IPS-18a (cell line): ENCODE data around the gene PTPN12.
"Not testable (repeated sequence)": the region's sequence is repeated elsewhere in the genome, so short reads cannot be mapped to it uniquely, and the experiment has no call there.

Experiments used
- H3K27ac ChIP-seq: one replicate; pipeline ENCODE4 v1.5.1; 2013; ENCODE audit warnings: low read length
- H3K27me3 ChIP-seq: one replicate; pipeline ENCODE4 v1.6.1; 2013; ENCODE audit warnings: mild to moderate bottlenecking, low read length; ENCODE audit not compliant: control insufficient read depth, insufficient read depth
- H3K36me3 ChIP-seq: one replicate; pipeline ENCODE4 v1.6.1; 2013; ENCODE audit warnings: low read depth, low read length; ENCODE audit not compliant: control insufficient read depth
- H3K4me1 ChIP-seq: one replicate; pipeline ENCODE4 v1.6.1; 2013; ENCODE audit warnings: low read depth, low read length; ENCODE audit not compliant: control insufficient read depth
- H3K4me3 ChIP-seq: one replicate; pipeline ENCODE4 v1.5.1; 2013; ENCODE audit warnings: low read length
- H3K9ac ChIP-seq: one replicate; pipeline ENCODE4 v1.6.1; 2013; ENCODE audit warnings: mild to moderate bottlenecking, low read length, moderate library complexity
- H3K9me3 ChIP-seq: one replicate; pipeline ENCODE4 v1.6.1; 2013; ENCODE audit warnings: low read depth, low read length; ENCODE audit not compliant: control insufficient read depth

PTPN12 gene

DNA sequence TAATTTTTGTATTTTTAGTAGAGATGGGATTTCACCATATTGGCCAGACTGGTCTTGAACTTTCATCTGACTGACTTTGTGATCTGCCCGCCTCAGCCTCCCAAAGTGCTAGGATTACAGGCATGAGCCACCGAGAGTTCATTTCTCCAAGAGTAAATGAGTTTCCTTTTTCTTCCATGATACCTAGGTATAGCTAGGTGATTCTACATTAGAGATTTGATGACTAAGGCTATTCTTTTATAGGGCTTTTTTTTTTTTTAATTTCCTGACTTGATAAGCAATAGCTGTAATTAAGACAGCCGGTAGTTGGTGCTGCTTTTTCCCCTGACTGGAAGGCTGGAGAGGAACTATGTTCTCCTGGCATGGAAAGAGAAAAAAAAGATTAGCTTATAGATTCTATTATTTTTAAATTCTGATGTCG lies 3.3 kb downstream of the PTPN12 start:
- H3K36me3 ChIP-seq = peaks cover 7% of the 10 kb centered on the region
- no peak overlapping the region for H3K9ac ChIP-seq
- peak overlapping the region; percentile 85 for H3K4me3 ChIP-seq
- peaks cover 12% of the 10 kb centered on the region for H3K4me1 ChIP-seq
- no peak overlapping the region for H3K27ac ChIP-seq
- H3K27me3 ChIP-seq = no peaks in the 10 kb centered on the region
- no peaks in the 10 kb centered on the region for H3K9me3 ChIP-seq

DNA sequence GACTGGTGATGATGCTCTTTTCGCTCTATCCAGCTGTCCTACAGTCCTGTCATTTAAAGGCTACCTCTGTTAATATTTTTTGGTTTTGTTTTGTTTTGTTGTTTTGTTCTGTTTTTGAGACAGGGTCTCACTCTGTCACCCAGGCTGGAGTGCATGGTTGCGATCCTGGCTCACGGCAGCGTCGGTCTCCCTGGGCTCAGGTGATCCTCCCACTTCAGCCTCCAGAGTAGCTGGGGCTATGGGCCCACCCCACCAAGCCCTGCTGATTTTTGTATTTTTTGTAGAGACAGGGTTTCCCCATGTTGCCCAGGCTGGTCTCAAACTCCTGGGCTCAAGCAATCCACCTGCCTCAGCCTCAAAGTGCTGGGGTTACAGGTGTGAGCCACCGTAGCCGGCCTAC lies 3.9 kb downstream of the PTPN12 start:
- H3K27ac ChIP-seq, H3K27me3 ChIP-seq, H3K4me3 ChIP-seq, H3K9ac ChIP-seq, H3K9me3 ChIP-seq, H3K36me3 ChIP-seq: not testable (repeated sequence)
- peaks cover 12% of the 10 kb centered on the region for H3K4me1 ChIP-seq

DNA sequence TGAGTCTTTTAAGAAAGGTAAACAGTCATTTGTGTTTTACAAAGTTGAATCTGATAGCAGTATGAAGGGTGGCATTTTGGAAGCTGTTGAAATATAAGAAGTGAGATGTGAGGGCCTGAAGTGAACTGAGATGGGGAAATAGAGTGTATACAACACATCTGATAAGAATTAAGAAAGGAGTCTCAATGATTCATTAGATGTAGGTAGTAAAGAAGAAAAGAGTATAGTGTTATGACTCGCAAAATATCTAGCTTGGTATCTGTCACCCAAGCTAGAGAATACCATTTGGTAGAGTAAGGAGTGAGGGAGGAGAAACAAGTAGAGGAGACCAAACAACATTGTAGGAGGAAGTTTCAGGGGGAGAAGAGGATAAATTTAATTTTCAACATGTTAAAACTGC lies 5.3 kb downstream of the PTPN12 start:
- Histone ChIP-seq H3K4me1 (peaks cover 12% of the 10 kb centered on the region), H3K27ac (no peak overlapping the region), H3K36me3 (peaks cover 7% of the 10 kb centered on the region), H3K27me3 (no peaks in the 10 kb centered on the region), H3K4me3 (no peak overlapping the region), H3K9me3 (no peaks in the 10 kb centered on the region), H3K9ac (no peak overlapping the region)

DNA sequence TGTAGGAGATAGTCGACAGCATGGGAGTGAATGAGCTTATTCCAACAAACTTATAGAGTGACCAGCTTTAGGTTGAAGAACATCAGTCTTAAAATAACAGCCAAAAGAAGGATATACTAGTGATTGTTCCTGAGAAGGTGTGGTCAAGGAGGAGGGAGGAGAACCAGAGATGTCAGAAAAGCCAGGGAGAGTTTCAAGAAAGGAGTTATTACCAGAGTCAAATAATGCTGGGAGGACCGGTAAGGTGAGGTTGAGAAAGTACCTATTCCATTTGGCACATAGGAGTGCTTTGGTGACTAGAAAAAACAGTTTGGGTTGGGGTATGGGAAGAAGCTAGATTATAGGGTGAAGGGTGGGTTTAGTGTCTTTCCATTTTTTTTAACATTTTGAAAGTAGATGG lies 5.8 kb downstream of the PTPN12 start:
- no peak overlapping the region for H3K9ac ChIP-seq
- no peak overlapping the region for H3K4me3 ChIP-seq
- H3K27ac ChIP-seq = no peak overlapping the region
- peaks cover 12% of the 10 kb centered on the region for H3K4me1 ChIP-seq
- no peaks in the 10 kb centered on the region for H3K27me3 ChIP-seq
- H3K36me3 ChIP-seq = peaks cover 7% of the 10 kb centered on the region
- H3K9me3 ChIP-seq = no peaks in the 10 kb centered on the region

DNA sequence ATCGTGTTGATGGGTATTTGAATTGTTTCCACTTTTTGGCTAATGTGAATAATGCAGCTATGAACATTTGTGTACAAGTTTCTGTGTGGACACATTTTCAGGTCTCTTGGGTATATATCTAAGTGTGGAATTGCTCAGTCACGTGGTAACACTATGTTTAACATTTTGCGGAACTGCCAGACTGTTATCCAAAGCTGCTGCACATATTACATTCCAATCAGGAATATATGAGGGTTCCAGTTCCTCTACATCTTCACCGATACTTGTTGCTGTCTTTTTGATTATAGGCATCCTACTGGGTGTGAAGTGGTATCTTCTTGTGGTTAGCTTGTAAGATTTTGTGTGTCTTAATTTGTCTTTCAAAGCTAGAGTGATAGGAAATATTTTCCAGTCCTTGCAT lies 6.8 kb downstream of the PTPN12 start:
- peaks cover 23% of the 10 kb centered on the region for H3K4me1 ChIP-seq
- H3K27ac ChIP-seq = no peak overlapping the region
- no peak overlapping the region for H3K4me3 ChIP-seq
- H3K9ac ChIP-seq = no peak overlapping the region
- peaks cover 7% of the 10 kb centered on the region for H3K36me3 ChIP-seq
- H3K27me3 ChIP-seq = no peaks in the 10 kb centered on the region
- no peaks in the 10 kb centered on the region for H3K9me3 ChIP-seq

DNA sequence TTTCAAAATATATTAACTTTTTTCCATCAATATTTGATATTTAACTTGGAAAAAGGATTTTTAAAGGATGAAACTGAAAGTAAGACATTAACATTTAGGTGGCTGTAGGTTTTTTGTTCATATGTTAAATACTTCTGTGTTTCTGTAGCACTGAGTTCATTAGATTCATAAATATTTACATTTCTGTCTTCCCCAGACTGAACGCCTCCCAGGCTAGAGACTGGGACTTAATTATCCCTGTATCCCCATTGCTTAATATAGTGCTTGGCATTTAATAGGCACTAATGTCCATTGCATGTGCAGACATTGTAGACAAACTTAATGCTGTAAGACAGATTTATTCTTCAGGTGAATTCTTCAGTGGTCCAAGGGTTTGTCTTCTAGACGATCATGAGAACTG lies 7.4 kb downstream of the PTPN12 start:
- Histone ChIP-seq H3K9ac (no peak overlapping the region), H3K9me3 (no peaks in the 10 kb centered on the region), H3K4me3 (no peak overlapping the region), H3K36me3 (peaks cover 7% of the 10 kb centered on the region), H3K4me1 (peaks cover 26% of the 10 kb centered on the region), H3K27ac (no peak overlapping the region), H3K27me3 (no peaks in the 10 kb centered on the region)

DNA sequence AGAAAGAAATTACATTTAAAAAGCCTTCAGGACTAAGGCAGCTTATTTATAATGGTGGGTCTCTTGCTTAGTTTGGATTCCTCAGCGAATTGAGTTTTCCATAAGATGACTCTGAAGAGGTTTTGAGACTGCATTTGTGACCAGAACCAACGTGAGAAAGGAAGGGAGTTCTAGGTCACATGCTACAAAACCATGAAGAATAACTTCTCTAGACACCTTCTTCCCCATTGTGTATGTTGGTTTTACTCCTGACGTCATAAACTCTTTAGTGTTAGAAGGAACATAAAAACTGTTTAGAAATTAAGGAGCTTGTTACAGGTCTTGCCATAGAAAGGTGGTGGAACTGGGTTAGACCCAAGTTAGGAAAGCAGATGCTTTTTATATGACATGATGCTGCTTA lies 11.1 kb downstream of the PTPN12 start:
- Histone ChIP-seq H3K4me1 (peaks cover 20% of the 10 kb centered on the region), H3K9me3 (no peaks in the 10 kb centered on the region), H3K9ac (no peak overlapping the region), H3K27me3 (no peaks in the 10 kb centered on the region), H3K27ac (no peak overlapping the region), H3K36me3 (peaks cover 2% of the 10 kb centered on the region), H3K4me3 (no peak overlapping the region)

DNA sequence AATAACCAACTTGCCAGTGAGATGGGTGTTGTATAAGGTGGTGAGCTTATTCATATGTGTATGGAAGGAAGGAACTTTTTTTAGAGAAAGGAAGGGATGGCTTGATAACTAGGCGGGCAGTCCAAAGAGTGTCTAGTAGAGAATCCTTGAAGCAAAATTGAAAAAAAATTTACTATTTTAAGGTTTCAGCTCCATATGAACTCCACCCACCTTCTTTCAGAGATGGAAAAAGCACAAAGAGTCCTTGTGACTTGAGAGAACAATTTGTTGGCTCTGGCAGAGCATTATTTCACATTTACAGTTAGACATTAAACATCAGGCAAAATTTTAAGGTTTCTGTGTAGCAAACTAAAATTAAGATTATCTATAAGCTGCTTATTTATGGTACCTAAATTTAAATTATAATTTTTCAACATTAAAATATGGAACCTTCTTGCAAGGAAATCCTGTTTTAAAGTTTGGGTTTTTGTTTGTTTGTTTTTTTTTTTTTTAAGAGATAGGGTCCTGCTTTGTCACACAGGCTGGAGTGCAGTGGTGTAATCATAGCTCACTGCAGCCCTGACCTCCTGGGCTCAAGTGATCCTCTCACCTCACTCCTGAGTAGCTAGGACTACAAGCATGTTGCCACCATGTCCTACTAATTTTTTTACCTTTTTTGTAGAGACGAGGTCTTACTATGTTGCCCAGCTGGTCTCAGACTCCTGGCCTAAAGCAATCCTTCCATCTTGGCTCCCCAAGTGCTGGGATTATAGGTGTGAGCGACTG lies 12.2 kb downstream of the PTPN12 start:
- H3K9me3 ChIP-seq = no peaks in the 10 kb centered on the region
- no peaks in the 10 kb centered on the region for H3K27me3 ChIP-seq
- H3K36me3 ChIP-seq = peaks cover 3% of the 10 kb centered on the region
- no peak overlapping the region for H3K4me3 ChIP-seq
- H3K9ac ChIP-seq = no peak overlapping the region
- no peak overlapping the region for H3K27ac ChIP-seq
- H3K4me1 ChIP-seq = peaks cover 20% of the 10 kb centered on the region

DNA sequence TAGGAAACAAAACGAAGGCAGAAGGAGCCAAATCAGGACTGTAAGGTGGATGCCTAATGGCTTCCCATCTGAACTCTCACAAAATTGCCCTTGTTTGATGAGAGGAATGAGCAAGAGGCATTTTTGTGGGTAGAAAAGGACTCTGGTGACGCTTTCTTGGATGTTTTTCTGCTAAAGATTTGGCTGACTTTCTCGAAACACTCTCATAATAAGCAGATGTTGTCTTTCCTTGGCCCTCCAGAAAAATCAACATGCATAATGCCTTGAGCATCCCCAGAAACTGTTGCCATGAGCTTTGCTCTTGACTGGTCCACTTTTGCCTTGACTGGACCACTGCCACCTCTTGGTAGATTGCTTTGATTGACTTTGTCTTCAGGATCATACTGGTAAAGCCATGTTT lies 13.5 kb downstream of the PTPN12 start:
- no peaks in the 10 kb centered on the region for H3K27me3 ChIP-seq
- peaks cover 3% of the 10 kb centered on the region for H3K36me3 ChIP-seq
- H3K4me3 ChIP-seq = no peak overlapping the region
- H3K27ac ChIP-seq = no peak overlapping the region
- no peak overlapping the region for H3K9ac ChIP-seq
- H3K4me1 ChIP-seq = peaks cover 28% of the 10 kb centered on the region
- H3K9me3 ChIP-seq = no peaks in the 10 kb centered on the region

DNA sequence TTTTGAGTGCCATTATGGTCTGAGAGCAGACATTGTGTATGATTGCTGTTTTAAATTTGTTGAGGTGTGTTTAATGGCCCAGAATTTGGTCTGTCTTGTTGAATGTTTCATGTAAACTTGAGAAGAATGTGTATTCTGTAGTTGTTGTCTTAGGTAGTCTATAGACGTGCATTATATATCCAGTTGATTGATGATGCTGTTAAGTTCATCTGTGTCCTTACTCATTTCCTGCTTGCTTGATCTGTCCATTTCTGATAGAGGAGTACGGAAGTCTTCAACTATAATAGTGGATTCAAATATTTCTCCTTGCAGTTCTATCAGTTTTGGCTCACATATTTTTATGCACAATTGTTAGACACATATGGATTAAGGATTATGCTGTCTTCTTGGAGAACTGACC lies 16.0 kb downstream of the PTPN12 start:
- no peak overlapping the region for H3K9ac ChIP-seq
- peaks cover 25% of the 10 kb centered on the region for H3K4me1 ChIP-seq
- no peak overlapping the region for H3K4me3 ChIP-seq
- no peaks in the 10 kb centered on the region for H3K27me3 ChIP-seq
- H3K27ac ChIP-seq = no peak overlapping the region
- no peaks in the 10 kb centered on the region for H3K9me3 ChIP-seq
- peaks cover 3% of the 10 kb centered on the region for H3K36me3 ChIP-seq

DNA sequence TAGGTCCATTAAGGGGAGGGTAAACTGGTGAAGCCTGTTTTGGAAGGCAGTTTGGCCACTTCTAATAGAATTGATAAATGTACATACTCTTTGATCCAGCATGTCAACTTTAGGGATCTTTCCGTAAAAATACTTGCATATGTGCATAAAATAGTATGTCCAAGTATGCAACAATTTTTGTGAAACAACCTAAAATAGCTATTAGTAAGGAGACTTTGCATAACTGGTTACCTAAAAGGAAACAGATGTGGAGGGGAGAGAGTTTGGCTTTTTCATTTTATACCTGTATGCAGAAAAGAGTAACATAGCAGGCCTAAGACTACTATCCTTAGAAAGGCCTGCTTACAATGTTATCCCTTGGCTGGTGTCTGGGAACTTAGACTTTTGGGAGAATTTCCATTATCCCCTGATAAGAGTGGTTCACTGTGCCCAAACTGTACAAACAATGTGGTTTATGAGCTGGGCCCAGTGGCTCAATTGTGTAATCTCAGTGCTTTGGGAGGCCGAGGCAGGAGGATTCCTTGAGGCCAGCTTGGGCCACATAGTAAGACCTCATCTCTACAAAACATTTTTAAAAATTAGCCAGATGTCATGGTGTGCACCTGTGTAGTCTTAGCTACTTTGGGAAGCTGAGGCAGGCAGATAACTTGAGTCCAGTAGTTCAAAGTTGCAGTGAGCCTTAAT lies 21.3 kb downstream of the PTPN12 start:
- no peak overlapping the region for H3K9ac ChIP-seq
- no peak overlapping the region for H3K27ac ChIP-seq
- no peak overlapping the region for H3K4me3 ChIP-seq
- H3K4me1 ChIP-seq = peaks cover 8% of the 10 kb centered on the region
- no peaks in the 10 kb centered on the region for H3K27me3 ChIP-seq
- H3K36me3 ChIP-seq = peaks cover 3% of the 10 kb centered on the region
- H3K9me3 ChIP-seq = no peaks in the 10 kb centered on the region

DNA sequence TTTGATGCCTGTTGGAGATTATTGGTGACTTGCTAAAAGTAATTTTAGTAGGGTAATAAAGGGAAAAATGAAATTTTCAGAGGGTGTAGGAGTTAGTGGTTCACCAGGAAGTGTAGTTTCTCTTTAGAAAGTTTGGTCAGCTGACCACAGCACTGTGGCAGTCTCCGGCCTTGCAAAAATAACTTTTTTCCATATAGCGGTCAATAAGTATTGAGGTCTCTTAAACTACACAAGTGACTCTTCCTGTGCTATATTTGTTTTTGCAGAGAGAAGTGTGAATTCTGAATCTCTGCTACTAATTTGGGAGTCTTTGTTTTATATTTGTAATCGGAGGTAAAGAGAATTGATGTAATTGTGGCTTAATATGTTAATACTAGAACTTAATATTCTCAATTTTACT lies 24.3 kb downstream of the PTPN12 start:
- Histone ChIP-seq H3K9ac (no peak overlapping the region), H3K27me3 (no peaks in the 10 kb centered on the region), H3K36me3 (no peaks in the 10 kb centered on the region), H3K9me3 (no peaks in the 10 kb centered on the region), H3K4me1 (no peaks in the 10 kb centered on the region), H3K4me3 (no peak overlapping the region), H3K27ac (no peak overlapping the region)
